Activated CD4-positive, alpha-beta T cell treated with anti-CD3 and anti-CD28 coated beads for 48 hours (primary cell): ENCODE measurements around the gene WASF3.
"Not testable (repeated sequence)": the region's sequence is repeated elsewhere in the genome, so short reads cannot be mapped to it uniquely, and the experiment has no call there.

Source experiments
- DNase-seq: peaks from one replicate; pipeline ENCODE4 v3.0.0-alpha.2; 2020

The WASF3 gene

DNA sequence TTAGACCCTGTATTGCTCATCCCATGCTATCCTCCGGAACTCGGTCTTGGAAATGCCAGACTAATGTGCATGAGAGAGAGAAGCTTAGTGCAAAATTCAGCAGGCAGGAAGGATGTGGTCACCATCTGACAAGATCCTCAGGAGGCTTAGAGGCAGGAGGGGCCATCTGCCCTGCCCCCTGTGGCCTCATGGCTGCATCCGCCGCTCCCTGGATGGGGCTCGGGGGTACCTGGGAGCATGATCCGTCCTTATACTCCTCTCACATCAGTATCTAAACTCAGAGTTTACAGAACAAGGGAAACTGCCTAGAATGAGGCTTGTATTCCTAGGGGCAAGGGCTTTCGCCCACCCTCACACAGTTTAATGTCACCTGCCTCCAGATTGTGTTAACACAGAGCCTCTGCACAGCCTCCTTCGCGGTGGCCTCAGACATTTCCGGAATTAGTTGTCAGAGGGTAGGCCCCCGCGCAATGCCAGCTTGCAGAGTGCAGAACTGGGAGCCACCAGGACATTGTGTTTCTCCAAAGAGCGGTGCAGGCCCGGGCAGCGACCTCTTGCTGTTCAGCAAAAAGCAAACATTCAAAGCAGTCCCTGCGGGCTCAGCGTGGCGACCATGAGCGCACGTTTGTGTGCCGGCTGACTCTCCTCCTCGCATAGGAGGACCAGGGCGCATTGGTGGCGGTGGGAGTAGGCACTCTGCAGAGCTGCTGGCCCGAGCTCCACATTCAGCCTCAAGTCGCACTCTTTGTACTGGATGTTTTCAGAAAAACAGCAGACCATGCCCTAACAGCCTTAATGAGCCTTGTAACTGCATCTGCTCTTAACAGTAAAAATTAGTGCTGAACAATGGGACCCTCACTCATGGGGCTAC, 164.0 kb downstream of the WASF3 start:
- peak; percentile 37 for DNase-seq

DNA sequence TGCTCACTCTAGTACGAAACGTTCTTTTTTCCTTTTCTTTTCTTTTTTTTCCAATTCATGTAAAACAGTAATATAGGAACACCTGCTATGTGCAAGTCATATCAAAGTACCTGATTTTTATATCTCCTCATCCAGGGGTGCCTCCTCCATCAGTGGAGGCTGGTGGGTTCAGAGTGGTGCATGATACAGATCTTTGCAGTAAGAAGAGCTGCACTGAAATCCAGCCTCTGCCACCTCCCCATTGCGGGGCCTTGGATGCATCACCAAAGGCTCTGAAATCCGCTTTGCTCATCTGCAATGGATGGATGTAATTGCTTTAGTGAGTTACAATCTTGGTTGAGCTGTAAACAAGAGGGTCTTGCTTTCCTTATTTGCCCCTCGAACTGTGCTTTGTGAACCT, 164.8 kb downstream of the WASF3 start:
- DNase-seq: no peak

DNA sequence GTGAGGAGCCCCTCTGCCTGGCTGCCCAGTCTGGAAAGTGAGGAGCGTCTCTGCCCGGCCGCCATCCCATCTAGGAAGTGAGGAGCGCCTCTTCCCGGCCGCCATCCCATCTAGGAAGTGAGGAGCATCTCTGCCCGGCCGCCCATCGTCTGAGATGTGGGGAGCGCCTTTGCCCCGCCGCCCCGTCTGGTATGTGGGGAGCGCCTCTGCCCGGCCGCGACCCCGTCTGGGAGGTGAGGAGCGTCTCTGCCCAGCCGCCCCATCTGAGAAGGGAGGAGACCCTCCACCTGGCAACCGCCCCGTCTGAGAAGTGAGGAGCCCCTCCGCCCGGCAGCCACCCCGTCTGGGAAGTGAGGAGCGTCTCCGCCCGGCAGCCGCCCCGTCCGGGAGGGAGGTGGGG, 166.1 kb downstream of the WASF3 start:
- not testable (repeated sequence) for DNase-seq

DNA sequence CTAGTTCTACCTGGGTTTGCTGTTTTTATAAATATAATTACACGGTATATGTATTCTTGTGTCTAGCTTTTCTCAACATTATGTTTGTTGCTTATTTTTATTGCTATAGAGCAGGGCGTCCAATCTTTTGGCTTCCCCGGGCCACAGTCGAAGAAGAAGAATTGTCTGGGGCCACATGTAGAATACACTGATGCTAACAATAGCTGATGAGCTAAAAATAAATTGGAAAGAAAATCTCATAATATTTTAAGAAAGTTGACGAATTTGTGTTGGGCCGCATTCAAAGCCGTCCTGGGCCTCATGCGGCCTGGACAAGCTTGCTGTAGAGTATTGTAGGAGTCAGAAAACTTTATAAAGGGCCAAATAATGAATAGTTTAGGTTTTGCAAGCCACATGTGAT, 169.2 kb downstream of the WASF3 start:
- DNase-seq: no peak

DNA sequence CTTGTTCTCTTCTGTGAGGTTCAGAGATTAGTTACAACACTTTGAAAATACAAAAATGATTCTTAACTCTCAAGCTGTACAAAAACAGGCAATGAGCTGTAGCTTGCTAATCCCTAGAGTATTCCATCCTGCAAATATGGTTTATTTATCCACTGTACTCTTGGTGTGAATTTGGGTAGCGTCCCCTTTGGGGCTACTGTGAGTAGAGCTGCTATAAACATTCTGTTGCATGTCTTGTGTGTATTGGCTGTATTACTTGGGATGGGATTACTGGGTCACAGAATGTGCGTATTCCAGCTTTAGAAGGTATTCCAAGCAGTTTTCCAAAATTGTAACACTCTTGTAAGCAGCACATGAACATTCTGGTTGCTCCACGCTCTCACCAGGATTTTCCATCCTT, 169.6 kb downstream of the WASF3 start:
- no peak for DNase-seq

DNA sequence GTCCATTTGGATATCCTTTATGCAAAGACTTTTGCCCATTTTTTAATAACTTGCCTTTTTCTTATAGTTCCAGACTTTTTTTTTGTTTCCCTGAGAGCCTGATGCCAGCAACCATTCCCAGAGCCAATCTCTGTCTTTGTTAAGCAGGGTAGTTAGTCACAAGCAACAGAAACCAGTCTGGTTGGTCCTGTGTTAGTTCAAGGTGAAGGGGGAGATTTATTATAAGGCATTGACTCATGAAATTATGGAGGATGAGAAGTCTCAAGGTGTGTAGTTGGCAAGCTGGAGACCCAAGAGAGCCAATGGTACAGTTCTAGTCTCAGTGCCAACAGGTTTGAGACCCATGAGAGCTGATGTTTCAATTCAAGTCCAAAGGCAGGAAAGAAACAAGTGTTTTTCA, 170.2 kb downstream of the WASF3 start:
- no peak for DNase-seq

DNA sequence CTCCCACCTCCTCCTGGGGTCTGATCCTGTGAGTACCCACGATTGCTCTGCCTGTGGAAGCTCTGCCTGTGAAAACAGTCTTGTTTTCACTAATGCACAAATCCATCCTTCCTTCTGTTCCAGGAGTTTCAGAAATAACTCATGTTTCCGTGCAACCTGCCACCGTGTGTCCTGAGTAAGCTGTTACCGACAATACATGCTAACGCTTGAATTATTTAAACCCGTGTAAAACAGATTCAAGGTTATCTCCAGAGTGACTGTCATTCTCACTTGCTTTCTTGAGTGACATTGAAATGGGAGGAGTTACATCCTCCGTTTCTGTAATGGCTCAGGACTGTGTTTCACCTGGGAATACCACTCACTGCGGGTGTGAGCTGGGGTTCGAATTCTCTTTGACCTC, 178.2 kb downstream of the WASF3 start:
- DNase-seq: no peak
